IPS-NIHi7 (cell line): ENCODE results near the gene LRIT3.

ENCODE experiments used
- DNase-seq: peaks from one replicate; pipeline ENCODE4 v3.0.0; 2012; ENCODE audit warnings: mixed read lengths; ENCODE audit errors: extremely low spot score

The LRIT3 gene

DNA sequence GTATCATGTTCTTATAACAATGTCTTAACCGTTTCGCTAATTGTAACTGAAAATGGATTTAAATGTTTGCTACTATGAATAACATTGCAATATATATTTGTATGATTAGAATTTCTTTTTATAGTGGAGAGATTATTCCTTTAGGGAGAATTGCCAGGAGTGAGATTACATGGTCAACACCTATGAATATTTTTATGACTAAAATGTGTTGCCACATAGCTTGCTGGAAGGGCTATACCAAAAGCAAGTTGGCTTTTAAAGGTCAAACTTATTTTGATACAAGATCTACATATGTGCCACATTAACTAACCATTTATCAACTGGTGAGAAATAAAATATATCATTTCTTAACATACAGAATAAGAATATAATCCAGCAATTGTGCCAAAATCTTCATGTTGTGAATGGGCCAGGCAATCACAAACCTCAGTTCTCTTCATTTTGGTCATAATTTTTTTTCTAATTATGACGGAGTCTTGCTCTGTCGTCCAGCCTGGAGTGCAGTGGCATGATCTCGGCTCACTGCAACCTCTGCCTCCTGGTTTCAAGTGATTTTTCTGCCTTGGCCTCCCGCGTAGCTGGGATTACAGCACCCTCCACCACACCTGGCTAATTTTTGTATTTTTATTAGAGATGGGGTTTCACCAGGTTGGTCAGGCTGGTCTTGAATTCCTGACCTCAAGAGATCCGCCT lies 54.8 kb downstream of the LRIT3 start:
- no peak for DNase-seq

GRCh38 chr4:109908731-109909130 lies 60.8 kb downstream of the LRIT3 start:
- no peak for DNase-seq

- DNase-seq: no peak
Measured at GRCh38 chr4:109910256-109910655, 62.3 kb downstream of the LRIT3 start.

- DNase-seq: peak; percentile 53
Measured at GRCh38 chr4:109912706-109913595, 65.0 kb downstream of the LRIT3 start, which contains the start of gene EGF. EGF (plus strand) TSS chr4:109912883; CDS start chr4:109913336, 453 bp downstream.

GRCh38 chr4:109913596-109914241 lies 65.8 kb downstream of the LRIT3 start:
- no peak for DNase-seq

DNA sequence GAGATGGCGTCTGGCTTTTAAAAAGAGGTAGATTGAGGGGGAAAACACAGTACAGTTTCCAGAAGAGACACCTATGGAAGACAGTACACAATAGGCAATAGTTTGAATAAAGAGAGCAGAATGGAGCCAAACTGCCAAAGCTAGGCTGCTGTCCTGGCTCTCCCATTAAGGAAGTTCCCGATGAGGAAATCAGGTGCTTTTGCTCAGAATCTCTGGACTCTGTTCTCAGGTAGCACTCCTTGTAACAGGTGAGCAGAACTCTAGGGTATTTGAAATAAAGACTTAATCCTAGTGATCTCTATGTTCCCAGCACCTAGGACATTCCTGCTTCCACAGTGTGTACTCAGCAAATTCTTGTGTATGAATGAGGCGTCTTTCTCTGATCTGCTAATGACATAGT lies 66.4 kb downstream of the LRIT3 start:
- no peak for DNase-seq

GRCh38 chr4:109915385-109916026 lies 67.6 kb downstream of the LRIT3 start:
- DNase-seq: no peak

DNA sequence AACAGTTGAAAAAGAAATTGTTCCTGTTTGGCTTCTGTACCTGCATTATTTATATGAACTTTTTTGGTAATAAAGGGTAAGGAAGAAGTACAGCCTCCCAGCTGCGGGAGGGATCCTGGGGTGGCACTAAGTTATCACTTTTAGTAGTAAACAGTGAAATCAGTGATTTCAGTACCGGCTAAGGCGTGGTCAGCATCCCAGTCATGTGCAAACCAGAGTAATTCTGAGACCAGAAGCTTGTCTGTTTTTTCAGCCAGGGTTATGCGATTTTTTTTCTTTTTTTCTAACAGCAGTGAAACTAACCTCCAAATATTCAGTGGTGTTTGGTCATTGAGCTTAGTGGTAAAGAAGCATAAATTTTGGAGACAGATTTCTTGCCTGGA lies 68.1 kb downstream of the LRIT3 start:
- DNase-seq: no peak

GRCh38 chr4:109921384-109921808 lies 73.5 kb downstream of the LRIT3 start:
- DNase-seq: peak; percentile 24
